GM19240 (cell line): Measurements from ENCODE around the gene CRYBA2.

Experiments used
- DNase-seq: peaks from one replicate; pipeline ENCODE4 v3.0.0; 2011; ENCODE audit warnings: low spot score; ENCODE audit not compliant: insufficient read length

The CRYBA2 gene

DNA sequence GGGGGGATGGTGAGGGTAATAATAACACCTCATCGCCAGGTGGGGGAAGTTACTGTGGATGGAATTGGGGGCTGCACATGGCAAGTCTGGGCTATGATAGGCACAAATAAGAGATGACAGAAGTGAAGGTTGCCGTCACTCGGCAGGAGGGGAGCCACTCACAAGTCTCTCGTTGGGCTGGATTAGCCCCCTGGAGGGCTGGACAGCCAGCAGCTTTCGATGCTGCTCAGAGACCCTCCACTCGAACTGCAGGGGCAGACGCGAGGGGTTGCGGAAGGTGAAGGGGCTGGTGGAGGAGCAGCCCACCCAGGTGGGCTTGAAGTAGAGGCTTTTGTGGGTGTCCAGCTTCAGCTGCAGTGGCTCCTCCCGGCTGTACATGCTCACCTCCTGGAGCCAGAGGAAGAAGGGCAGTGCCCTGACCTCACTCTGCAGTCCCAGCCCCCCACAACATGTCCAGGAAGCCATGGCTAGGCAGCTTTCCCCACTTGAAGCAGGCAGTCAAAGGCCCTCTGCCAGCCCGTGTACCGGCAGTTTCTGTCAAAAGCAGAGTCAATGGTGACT, 29.9 kb upstream of the CRYBA2 start:
- no peak for DNase-seq

DNA sequence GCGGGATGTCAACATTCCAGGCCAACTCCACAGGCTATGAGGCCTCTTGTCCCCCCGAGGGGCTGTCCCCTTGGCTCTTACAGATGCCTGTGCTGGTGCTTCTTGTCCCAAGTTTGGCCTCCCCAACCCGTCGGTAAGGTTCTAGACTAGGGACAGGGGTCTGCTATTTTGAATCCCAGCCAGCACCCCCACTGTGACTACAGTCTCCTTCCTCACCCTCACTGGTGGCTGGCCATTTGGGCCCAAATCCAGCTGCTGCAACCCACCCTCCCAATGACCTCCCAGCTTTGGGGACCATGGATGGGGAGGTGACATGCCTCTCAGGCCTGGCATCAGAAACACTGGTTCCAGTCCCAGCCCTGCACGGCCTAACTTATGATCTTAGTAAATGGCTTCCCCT, 29.4 kb upstream of the CRYBA2 start:
- DNase-seq = no peak

DNA sequence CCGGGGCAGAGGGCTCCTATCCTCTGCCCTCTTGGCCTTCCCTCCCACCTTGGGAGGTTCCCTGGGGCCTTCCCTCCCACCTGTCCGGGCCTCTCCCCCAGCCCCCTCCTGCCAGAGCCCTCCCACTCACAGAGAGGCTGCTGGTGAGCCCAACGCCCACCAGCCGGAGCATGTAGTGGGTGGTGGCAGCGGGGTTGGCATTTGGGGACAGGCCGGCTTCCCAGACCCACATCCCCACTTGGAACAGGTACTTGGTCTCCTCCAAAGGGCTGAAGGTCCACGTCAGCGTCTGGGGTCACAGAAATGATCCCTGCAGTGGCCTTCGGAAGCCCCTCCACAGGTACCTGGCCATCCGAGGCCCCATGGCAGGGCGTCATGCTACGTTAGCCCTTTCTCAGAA, 28.8 kb upstream of the CRYBA2 start:
- DNase-seq = no peak

DNA sequence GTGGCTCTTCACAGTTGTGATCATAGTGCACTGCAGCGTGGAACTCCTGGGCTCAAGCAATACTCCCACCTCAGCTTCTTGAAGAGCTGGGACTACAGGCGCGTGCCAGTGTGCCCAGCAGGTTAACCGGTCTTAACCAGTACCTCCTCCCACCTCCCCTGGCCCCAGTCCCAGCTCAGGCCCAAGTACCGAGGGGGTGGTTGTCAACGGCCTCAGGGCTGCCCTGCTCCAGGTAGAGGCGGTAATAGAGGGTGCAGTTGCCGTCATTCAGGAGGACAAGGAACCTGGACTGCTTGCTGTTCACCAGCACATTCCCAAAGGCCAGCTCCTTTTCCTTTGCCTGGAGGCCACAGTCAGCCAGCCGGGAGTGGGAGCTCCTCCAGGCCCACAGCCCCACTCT, 28.4 kb upstream of the CRYBA2 start:
- no peak for DNase-seq

DNA sequence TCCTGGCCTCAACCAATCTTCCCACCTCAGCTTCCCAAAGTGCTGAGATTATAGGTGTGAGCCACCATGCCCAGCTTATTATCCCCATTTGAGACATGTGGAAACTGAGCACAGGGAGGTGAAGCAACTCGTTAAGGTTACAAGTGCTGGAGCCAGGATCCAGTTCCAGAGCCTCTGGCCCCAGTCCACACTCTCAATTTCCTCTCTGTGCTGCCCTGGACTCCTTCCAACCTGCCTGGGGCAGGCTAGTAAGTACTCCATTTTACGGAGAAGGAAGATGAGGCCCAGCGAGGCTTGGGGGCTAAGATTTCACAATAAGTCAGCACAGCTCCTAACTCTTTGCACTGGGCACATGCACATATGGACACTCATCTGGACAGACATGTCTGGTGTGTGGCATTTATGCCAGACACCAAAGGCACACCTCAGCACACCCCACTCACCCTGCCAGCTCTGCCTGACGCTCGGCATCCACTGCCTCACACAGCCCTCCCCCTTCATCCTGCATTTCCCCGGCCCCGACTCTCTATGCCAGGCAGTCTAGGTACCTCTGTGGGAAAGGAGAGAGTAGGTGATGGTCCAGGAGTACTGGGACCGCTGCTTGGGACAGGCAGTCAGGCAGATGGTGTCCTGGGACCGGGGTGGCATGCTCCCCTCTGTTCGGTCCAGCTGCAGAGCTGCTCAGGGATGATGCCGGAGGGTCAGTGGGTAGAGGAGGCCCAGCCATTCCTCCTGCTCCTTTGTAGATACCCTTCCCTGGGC, 27.6 kb upstream of the CRYBA2 start:
- no peak for DNase-seq

DNA sequence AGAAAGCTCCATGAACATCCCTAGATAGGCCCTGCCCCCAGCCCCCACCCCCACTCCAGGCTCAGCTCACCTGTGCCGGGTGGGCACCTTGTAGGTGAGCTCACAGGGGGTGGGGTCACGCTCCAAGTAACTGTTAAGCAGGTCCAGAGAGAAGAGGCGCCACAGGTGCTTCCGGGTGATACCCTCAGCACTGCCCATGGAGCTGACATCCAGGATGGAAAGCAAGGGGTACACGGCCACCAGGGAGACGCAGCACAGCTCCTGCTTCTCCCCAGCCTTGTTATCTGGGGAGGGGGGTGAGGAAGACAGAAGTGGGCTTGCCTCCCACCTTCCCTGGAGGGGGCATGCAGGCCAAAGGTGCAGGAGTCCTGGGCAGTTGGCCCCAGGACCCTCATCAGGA, 26.2 kb upstream of the CRYBA2 start:
- DNase-seq = no peak

DNA sequence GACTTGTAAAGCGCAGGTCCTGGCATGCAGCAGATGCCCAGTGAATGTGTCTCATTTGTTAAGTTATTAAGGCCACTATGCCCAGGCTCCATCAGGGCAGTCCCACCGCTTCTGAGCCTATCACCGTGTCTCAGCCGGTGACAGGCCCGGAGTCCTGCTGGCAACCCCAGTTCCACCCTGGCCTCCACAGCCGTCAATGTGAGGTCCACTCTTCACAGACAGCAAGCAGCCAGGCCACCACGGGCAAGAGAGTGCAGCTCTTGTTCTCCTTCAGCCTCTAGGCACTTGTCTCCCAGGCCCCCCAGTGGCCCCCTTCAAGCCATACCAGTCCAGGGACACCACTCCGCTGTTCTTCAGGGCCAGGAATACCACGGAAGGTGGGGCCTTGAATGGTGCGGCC, 25.5 kb upstream of the CRYBA2 start:
- DNase-seq = no peak

DNA sequence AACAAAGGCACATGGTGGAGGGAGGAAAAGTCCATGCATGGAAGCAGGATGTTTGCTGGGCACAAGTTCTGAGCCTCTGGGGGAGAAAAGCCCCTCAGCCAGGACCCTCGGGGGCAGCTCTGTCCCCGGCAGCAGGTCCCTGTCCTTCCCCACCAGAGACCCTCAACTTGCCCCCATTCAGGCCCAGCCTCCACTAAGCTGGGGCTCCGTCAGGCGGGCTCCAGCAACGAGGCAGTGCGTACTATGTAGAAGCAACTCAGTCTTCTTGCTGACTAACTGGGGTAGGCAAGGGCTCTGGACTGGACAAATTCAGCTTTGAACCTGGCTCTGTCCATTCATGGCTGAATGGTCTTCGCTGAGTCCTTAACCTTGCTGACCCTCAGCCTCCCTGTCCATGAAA, 25.1 kb upstream of the CRYBA2 start:
- no peak for DNase-seq

DNA sequence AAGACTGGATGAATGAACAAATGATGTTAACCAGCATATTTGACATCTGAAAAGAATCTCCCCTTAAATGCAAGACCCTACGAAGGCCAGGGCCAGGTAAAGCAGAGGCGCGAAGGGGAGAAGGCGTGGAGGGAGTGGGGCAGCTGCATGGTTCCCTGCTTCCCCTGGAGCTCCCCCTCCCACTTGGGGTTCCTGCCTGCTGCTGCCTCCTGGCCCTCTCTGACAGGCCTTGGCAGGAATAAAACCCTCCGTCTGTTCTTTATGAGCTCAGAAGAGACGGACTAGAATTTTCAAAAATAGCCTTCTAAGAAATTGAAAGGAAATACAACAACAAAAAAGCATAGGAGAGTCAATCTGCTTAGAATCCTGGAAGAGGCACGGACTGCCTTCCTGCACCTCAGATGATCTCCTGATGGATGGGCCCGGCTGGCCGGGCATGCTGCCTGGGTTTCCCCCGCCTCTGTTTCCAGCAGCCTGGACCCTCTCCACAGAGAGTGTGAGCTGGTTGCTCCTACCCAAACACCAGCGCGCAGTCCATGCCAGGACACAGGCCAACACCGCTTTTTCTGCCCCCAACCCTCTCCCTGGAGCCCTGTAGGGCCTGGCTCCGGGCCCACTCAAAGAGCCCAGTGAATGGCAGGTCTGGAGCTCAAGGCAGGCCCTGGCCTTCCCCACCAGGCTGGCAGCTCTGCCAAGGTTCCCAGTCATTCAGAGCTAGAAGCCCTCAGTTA, 24.1 kb upstream of the CRYBA2 start:
- DNase-seq = no peak

DNA sequence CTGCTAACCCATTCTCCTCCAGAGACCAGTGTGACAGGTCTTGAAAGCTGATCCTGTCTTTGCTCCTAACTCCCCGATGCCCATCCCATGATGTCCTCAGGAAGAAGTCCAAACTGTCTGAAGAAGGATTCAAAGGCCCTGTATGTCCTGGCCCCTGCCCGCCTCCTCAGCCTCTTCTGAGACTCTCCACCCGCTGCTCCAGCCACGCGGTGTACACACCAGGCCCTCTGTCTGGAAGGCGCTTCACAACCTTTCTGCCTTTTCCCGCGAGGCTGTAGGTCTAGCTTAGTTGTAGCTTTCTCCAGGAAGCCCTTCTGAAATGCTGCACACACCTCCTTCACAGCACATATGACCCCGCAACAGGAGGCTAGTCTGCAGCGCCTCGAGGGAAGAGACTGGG, 23.5 kb upstream of the CRYBA2 start:
- DNase-seq = no peak

DNA sequence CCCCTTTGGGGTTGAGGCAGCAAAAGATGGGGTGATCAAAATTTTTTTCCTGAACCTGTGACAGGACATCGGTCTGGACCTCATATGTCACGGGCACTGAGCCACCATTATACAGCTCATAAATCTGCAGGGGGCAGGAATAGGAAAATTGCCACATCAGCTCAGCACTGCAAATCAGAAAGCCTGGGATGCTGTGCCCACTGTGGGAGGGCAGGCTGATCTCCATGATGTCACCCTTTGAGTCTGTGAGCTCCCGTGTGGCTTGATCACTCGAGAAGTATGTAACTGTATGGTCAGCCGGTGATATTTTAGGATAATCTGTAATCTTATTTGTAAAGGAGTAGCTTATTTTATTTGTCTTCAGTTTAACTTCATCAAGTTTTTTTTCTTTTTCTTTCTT, 17.7 kb upstream of the CRYBA2 start:
- DNase-seq = no peak

DNA sequence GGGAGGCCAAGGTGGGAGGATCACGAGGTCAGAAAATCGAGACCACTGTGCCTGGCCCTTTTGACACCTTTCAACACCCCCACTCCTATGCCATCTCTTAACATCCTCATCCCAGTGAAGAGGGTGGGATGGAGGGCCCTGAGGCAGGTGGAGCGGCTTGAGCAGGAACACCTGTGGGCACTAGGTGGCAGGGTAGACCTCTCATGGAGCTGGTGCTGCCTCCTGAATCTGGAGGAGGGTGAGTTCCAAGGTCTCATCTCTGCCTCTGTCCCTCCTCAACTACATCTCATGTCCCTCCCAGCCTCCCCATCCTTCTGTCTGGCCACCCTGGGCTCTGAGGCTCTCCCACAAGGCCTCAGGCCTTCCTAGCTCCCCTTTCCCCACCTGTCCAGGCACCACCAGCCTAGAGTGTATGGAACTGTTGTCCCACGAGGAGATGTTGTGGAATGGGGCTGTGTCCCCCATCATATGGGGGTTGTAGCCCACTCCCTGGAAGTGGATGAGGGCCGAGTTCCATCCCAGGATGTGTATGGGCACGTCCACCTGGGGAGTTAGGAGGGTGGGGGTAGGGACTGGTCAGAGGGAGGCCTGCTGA, 17.0 kb upstream of the CRYBA2 start:
- no peak for DNase-seq

DNA sequence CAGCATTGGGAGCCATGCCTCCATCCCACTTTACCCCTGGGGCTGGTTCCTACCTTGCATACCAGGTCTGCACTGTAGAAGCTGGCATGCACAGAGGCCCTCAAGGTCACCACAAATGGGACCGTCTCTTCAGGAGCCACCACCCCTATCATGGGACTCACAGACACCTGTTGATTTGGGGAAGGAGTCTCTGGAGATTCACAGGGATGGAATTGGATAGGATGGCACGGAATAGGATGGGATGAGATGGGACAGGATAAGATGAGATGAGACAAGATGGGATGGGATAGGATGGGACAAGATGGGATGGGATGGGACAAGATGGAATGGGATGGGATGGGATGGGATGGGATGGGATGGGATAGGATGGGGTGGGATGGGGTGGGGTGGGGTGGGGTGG, 16.1 kb upstream of the CRYBA2 start:
- no peak for DNase-seq

DNA sequence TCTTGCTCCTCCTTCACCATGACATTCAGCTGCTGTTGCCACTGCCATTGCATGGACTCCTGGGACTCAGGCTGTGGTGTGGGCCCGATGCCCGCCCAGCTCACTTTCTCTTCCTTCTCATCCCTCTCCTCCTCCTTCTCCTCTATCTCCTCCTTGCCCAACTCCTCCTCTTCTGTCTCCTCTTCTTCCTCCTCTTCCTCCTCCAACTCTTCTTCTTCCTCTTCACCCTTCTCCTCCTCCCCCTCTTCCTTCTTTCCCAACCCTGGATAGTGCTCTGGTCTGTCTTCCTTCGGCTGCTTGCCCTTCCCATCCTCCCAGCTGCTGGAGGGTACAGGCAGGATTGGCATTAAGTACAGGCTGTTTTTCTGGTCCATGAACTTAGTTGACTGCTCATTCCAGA, 10.8 kb upstream of the CRYBA2 start:
- DNase-seq = no peak

DNA sequence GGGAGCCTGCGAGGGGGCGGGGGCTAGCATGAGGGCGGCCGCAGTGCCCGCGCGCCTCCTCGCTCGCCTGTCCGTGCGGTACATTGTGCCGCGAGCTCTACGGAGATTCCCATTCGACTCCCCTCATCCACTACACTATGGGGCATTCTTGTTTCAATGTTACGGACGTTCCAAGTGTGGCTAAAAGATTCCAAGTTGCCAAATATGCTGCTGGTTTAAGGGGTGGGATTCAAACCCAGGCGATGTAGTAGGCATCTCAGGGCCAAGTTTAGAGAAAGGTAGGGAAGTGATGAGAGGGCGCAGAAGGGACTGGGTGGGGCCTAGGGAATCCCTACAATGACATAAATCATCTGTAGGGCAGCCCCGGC, 10.0 kb upstream of the CRYBA2 start:
- DNase-seq = no peak

DNA sequence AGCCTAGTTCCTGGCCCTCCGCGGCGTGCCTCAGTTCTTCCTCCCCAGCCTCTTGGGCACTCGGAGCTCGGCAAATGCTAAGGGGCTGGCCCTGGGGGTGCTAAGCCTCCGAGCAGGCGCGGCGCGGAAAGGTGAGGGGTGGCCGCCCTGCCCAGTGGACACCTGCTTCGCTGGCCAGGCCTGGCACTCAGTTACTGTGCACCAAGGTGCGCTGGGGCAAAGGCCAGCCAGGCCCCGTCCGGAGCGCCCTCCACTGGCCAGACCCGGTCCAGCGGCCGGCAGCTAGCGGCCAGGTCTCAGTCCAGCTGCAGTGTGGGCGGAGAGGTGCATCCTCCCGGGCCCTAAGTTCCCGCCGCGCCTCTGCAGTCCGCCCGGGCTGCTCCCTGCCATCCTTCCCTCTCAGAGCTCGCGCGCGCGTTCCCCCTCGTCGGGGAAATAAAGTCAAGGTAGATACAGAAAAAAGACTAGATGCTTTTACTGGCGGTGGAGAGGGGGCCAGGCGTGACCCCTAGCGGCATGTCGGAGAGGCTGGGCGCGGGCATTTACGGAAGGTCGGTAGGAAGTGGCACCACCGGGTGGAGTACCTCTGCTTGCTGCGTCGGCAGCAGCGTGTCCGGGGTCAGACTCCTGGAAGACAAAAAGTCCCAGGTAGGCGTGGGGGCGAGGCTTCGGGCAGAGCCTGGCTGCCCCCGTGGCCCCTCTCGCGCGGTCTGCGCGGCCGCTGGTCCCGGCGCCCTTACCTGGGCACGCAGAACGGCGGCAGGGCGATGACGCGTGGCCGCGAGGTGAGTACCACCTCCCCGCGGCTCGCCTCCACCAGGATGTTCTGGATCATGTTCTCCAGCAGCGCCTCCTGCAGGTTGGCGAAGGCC, 9.4 kb upstream of the CRYBA2 start:
- no peak for DNase-seq

DNA sequence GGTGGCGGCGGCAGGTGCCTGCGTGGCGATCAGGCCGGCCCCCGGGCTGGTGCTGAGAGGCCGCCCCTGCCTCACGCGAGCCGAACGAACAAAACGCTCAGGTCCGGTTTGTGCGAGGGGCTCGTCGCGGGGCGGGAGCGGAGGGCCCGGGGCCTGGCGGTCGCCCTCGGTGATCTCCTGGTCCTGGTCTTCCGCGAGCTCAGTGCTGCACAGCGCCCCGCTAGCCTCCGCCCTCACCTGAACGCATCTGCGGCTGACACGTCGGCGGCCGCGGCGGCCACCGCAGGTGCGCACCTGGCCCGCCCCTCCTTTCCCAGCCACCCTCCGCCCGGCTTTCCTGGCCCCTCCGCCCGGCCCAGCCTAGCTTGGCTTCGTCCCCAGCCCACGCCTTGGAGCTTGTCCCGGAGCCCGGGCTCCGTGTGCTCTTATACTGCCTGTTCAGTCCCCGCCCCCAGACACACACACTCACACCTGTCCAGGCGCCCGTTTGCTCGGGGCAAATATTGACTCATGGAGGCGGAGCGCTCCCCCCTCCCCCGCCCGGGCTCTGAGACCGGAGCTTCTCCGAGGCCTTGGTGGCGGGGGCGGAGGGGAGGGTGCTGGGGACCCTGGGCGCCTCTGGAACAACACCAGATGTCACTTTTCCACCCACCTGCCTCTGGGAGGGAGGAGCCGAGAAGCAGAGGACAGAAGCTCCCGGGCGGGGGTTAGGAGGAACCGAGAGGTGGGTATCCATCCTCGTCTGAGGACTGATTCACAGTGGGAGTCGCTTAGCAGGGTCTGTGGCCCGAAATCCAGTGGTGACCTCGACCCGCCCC, 8.6 kb upstream of the CRYBA2 start:
- DNase-seq = no peak

DNA sequence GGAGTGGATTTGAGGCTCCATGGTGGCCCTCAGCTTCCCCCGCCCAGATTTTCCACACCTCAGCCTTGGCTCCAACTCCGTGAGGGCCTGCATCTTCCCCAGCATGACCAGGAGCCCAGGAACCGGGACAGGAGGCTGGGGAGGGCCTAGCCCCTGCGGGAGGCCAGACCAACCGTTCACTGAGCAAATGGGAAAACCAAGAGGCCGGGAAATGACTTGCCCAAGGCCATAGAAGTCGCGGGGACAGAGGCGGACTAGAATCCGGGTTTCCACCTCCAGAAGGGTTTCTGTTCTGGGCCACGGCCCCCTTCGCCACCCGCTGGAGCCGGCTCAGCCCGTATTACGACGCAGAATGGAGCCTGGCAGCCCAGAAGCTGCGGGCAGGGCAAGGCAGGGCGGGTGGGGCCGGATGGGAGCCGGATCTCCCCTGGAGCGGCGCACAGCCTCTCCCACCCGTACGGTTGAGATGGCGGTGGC, 7.9 kb upstream of the CRYBA2 start:
- DNase-seq = no peak

DNA sequence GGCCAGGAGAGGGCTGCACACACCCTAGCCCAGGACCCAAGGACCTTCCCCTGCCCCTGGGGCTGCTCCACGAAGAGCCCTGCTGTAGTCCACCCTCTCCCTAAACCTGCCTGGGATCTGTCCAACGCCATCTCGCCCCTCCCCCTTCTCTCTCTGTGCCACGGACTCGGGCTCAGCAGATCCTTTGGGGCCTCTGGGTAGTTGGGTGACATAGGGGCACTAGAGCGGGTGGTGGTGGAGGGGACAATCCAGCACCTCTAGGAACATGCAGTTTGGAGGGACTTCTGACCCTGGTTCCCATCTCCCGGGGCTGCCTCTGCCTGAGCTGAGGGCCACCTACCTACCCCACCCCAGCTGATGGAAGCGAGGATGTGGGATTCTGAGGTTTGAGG, 7.3 kb upstream of the CRYBA2 start:
- DNase-seq = no peak

DNA sequence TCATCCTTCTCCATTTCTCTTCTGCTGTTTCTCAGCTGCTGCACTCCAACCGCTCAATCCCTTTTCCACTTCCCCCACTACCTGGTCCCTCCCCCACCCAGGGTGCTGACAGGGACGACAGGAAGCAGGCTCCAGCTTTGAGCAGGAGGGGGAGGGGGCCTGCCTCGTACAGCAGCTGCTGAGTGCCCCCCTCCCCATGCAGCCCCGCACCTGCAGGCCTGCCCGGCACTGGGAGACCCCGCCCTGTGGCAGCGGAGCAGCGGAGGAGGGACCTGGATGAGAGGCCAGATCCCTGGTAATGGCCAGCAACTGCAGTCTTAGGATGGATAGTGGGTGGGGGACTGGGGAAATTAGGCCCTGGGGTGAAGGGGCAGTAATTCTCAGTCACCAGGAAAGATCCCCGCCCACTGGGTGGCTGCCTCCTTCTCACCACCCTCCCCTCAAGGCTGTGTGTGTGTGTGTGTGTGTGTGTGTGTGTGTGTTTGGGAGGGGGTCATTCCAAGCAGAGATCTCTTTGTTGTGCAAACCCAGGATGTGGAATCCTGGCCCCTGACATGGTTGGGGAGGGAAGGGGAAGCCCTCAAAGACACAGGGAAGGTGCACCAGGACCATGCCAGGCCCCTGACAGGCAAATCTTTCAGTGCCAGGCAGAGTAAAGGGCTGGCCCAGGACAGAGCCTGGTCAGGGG, 6.8 kb upstream of the CRYBA2 start:
- DNase-seq = no peak
